T47D (cell line): Measurements from ENCODE around the gene CELF2.

ENCODE experiments used
- DNase-seq, 2 experiments: peaks; one replicate each; pipeline versions ENCODE4 v3.0.0 to v3.0.0-alpha.2; 2011 to 2012; ENCODE audit warnings: low read depth in 1 of 2, low spot score in 1 of 2
- JUND ChIP-seq: IDR thresholded peaks from 2 replicates; pipeline ENCODE4 v1.6.1; 2012; ENCODE audit warnings: low read depth
- in situ Hi-C: cut with HindIII; loops from 2 replicates; pipeline ENCODE4 v1.10.0; 2016; ENCODE audit warnings: low sequenced_read_pairs, low pct_unique_long_range_greater_than_20kb

The CELF2 gene

GRCh38 chr10:11037991-11038390 lies 20.3 kb downstream of the CELF2 start:
- no peak for DNase-seq
- TF ChIP-seq JUND, result no peak
- in situ Hi-C loops, result no loop called here

GRCh38 chr10:11042357-11042756 lies 24.7 kb downstream of the CELF2 start:
- no peak for DNase-seq
- in situ Hi-C loops, result no loop called here
- TF ChIP-seq JUND, result no peak

GRCh38 chr10:11043039-11043438 lies 25.4 kb downstream of the CELF2 start:
- DNase-seq, result no peak
- TF ChIP-seq JUND, result no peak
- in situ Hi-C loops, result no loop called here

GRCh38 chr10:11043446-11044127 lies 25.9 kb downstream of the CELF2 start:
- DNase-seq, result no peak
- in situ Hi-C loops, result no loop called here
- TF ChIP-seq JUND, result no peak

GRCh38 chr10:11045487-11045886 lies 27.8 kb downstream of the CELF2 start:
- in situ Hi-C loops, result no loop called here
- no peak for TF ChIP-seq JUND
- DNase-seq, result no peak

GRCh38 chr10:11045995-11046775 lies 28.5 kb downstream of the CELF2 start:
- TF ChIP-seq JUND, result no peak
- DNase-seq, result no peak
- in situ Hi-C loops, result no loop called here

GRCh38 chr10:11046776-11047160 lies 29.1 kb downstream of the CELF2 start:
- DNase-seq, result no peak
- in situ Hi-C loops, result no loop called here

GRCh38 chr10:11048707-11049278 lies 31.1 kb downstream of the CELF2 start:
- DNase-seq, result no peak
- in situ Hi-C loops, result no loop called here
- TF ChIP-seq JUND, result no peak

More at GRCh38 chr10:11046776-11047160, 29.1 kb downstream of the CELF2 start:
- TF ChIP-seq JUND, result no peak

- TF ChIP-seq JUND, result no peak
- DNase-seq, result no peak
- in situ Hi-C loops, result no loop called here
Measured at GRCh38 chr10:11049806-11050205, 32.1 kb downstream of the CELF2 start.

GRCh38 chr10:11050301-11051287 lies 32.9 kb downstream of the CELF2 start:
- in situ Hi-C loops, result no loop called here
- DNase-seq, result no peak
- TF ChIP-seq JUND, result no peak

GRCh38 chr10:11057018-11057417 lies 39.3 kb downstream of the CELF2 start:
- TF ChIP-seq JUND, result no peak
- DNase-seq, result no peak
- in situ Hi-C loops, result no loop called here

GRCh38 chr10:11057448-11057847 lies 39.8 kb downstream of the CELF2 start:
- DNase-seq, result no peak
- no peak for TF ChIP-seq JUND
- in situ Hi-C loops, result no loop called here
